GM12874 (cell line): ENCODE measurements around the gene TLN1.

Experiments
- CTCF ChIP-seq: IDR thresholded peaks from 2 replicates; pipeline ENCODE4 v1.5.1; 2011; ENCODE audit warnings: low read depth, mild to moderate bottlenecking, control low read depth, low read length, moderate library complexity; ENCODE audit not compliant: insufficient read depth

TLN1 gene

GRCh38 chr9:35695943-35696401, 36.0 kb downstream of the TLN1 start:
- TF ChIP-seq CTCF = no peak

- TF ChIP-seq CTCF = no peak
These were observed 40.2 kb downstream of the TLN1 start for GRCh38 chr9:35691757-35692301.

GRCh38 chr9:35691334-35691650, 40.7 kb downstream of the TLN1 start:
- no peak for TF ChIP-seq CTCF

- TF ChIP-seq CTCF = no peak
These were observed 41.2 kb downstream of the TLN1 start for GRCh38 chr9:35690614-35691333.

- TF ChIP-seq CTCF = no peak
These were observed 41.7 kb downstream of the TLN1 start for GRCh38 chr9:35690294-35690613.

- TF ChIP-seq CTCF = no peak
These were observed 42.3 kb downstream of the TLN1 start, which contains the start of gene TPM2 for GRCh38 chr9:35689542-35690293. Gene TPM2, minus strand, starts transcription at chr9:35689925. Its CDS starts 108 bp downstream, at chr9:35689817.
